ENCODE measurements around the gene OPA3.

OPA3 gene

DNA sequence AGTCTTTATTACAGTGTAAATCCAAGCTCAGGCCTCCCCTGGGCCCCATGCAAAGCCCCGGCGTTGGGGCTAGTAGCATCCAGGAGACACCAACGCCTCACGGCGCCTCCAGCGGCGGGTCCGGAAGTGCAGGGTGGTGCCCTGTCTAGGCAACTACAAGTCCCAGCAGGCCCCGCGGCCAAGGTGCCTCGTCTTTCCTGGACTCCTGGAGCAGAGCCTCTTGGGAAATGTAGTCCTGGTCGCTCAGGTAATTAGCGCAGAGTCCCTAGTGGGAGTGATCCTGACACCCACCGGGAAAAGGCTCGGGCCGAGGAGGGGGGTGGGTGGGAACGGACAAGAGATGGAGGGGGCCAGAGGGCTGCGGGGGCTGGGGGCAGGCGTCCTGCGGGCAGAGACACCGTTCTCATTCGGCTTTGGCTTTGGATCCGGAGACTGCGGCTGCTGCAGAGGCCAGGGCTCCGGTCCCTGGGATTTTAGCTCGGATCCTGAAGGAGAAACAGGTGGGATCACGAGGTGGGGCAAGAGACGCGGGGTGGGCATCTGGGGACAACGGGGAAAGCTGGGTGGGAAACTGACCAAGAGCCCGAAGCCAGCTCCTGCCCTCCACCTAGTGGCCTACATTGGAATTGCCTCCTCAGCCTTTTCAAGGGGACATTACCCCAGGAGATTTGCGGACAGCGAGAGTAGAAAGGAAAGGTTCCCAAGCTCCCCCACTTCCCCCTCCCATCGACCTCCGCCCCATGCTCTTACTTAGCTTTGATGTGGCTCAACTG, 99.1 kb downstream of the OPA3 start:
- CTCF ChIA-PET = interaction anchor here (0.6 to 7.5 kb wide), 61 partner anchors 10 to 331 kb away, joined by 3 to 99 read pairs (median 7); partner anchors contain the start of genes EML2, ERCC1, FOSB and GIPR
- peak; percentile 92 for DNase-seq (ENCODE audit: extremely low spot score)

DNA sequence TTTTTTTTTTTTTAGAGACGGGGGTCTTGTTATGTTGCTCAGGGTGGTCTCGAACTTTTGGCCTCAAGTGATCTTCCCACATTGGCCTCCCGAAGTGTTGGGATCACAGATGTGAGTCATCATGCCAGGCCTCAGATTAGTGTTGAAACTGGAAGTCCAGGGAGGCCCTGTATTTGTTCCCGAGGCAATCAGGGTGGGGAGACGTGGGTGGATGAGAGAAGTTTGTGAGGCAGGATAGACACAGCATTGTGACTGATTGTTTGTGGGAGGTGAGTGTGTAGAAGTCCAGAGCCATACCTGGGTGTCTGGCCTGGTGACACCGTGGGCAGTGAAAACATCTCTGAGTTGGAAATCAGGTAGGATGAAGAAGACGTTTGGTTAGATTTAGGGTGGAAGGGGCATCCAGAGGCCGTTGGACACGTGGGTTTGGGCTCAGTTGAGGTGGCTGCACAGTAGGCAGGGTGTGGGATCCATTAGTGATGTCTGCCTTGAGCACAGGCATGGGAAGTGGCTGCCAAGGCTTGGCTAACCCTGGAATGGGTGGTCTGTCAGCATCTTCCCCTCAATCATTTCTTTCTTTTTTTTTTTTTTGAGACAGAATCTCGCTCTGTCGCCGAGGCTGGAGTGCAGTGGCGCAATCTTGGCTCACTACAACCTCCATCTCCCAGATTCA, 100.2 kb downstream of the OPA3 start:
- ChIA-PET CTCF (interaction anchor here (0.6 to 7.5 kb wide), 49 partner anchors 9 to 332 kb away, joined by 3 to 99 read pairs (median 8); partner anchors contain the start of genes EML2, ERCC1, FOSB and GIPR), POLR2A (interaction anchor here (0.9 to 2.3 kb wide), 4 partner anchors 10 to 45 kb away, joined by 3 to 14 read pairs (median 3); partner anchors contain the start of gene FOSB)
- TF ChIP-seq, protein P1, sequence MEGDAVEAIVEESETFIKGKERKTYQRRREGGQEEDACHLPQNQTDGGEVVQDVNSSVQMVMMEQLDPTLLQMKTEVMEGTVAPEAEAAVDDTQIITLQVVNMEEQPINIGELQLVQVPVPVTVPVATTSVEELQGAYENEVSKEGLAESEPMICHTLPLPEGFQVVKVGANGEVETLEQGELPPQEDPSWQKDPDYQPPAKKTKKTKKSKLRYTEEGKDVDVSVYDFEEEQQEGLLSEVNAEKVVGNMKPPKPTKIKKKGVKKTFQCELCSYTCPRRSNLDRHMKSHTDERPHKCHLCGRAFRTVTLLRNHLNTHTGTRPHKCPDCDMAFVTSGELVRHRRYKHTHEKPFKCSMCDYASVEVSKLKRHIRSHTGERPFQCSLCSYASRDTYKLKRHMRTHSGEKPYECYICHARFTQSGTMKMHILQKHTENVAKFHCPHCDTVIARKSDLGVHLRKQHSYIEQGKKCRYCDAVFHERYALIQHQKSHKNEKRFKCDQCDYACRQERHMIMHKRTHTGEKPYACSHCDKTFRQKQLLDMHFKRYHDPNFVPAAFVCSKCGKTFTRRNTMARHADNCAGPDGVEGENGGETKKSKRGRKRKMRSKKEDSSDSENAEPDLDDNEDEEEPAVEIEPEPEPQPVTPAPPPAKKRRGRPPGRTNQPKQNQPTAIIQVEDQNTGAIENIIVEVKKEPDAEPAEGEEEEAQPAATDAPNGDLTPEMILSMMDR (IDR thresholded peaks at IDR 0.05; ENCODE audit: control extremely low read depth, extremely low read depth, low read depth, missing control alignments) = no peak
- no peak for DNase-seq (ENCODE audit: extremely low spot score)

More for the DNA sequence above, 99.1 kb downstream of the OPA3 start:
- POLR2A ChIA-PET = interaction anchor here (0.8 to 2.3 kb wide), 5 partner anchors 9 to 46 kb away, joined by 3 to 14 read pairs (median 3); partner anchors contain the start of gene FOSB
- TF ChIP-seq, protein P1 (IDR thresholded peaks at IDR 0.05; ENCODE audit: control extremely low read depth, extremely low read depth, low read depth, missing control alignments) = peak; percentile 91

DNA sequence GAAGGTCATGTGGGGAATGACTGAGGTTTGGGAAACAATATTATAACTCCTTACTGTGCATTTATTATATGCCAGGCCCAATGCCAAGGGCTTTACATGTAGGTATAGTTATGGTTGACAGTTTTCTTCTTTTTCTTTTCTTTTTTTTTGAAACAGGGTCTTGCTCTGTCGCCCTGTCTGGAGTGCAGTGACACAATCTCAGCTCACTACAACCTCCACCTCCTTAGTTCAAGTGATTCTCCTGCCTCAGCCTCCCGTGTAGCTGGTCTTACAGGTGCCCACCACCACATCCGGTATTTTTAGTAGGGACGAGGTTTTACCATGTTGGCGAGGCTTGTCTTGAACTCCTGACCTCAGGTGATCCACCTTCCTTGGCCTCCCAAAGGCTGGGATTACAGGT, 101.6 kb downstream of the OPA3 start:
- TF ChIP-seq, protein P1 (IDR thresholded peaks at IDR 0.05; ENCODE audit: control extremely low read depth, extremely low read depth, low read depth, missing control alignments) = no peak
- no peak for DNase-seq (ENCODE audit: extremely low spot score)
- ChIA-PET POLR2A (no interaction called here), CTCF (no interaction called here)

DNA sequence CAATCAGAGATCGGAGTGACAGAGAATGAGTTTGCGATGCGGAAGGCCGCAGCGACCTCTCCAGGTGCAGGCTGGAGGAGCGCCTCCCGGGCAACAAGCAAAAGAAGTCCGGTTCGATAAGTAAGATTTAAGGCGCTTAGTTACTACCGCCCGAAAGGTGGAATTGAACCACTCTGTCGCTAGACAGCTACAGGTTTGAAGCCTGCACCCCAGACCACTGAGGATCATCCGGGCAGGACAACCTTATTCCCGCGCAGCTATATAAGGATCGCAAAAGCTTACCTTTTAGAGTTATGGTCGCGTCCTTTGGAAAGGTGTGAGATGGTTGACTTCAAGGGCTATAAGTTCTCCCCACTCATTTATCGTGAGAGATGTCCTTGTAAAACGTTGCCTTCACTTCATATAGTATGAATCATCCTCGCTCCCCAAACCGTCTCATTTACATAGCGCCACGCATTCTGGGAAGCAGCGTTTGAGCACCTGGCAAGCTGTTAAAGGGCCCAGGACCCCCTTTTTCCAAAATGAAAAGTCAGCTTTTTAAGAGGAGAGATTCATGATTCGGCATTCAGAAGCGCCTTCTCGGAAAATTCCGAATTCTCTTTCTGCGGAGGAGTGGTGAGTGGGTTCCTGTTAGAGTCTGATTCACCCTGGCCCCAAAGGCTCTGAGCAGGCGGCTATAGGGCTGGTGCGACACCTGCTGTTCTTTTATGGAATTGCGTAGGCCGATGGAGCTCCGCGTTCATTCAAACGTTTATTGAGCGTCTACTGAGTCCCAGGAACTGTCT, 106.0 kb downstream of the OPA3 start:
- TF ChIP-seq, protein P1 (IDR thresholded peaks at IDR 0.05; ENCODE audit: control extremely low read depth, extremely low read depth, low read depth, missing control alignments) = peak; percentile 91
- DNase-seq (ENCODE audit: extremely low spot score) = peak; percentile 79
- ChIA-PET POLR2A (interaction anchor here (0.6 to 2.1 kb wide), 7 partner anchors 8 to 1394 kb away, joined by 3 to 25 read pairs (median 7); partner anchors contain the start of gene FOSB), CTCF (interaction anchor here (0.7 to 11.8 kb wide), 43 partner anchors 9 to 292 kb away, joined by 3 to 339 read pairs (median 8); partner anchors contain the start of genes ERCC1, FOSB, OPA3 and PPP1R13L)

DNA sequence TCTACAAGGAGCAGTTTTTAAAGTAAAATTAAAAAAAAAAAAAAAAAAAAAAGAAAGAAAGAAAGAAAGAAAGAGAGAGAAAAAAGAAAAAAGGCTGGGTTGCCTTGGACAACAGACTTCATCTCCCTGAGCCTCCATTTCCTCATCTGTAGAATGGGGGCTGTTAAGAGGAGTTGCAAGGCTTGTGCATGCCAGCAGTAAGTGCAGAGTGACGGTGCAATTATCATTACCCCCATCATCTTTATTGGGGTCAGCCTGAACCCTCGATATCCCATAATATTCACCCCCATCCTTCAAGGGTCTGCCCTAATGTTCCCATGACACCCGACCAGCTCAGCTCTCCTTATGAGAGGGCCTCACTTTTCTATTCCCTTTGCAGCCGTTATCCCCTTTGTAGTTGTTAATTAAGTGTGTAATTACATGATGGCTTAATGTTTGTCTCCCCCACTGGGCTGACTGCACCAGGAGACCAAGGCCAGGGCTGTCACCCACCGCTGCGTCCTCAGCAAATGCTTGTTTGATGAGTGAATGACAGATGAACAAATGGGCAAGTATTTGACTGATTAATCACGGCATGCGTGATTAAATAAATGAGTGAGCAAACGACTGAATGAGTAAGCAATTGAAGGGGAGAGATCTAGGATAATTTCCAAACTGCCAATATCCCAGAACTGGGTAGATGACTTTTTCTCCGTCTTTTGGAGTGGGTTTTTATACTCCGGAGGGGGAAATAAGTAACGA, 106.7 kb downstream of the OPA3 start:
- ChIA-PET CTCF (interaction anchor here (0.7 to 11.8 kb wide), 36 partner anchors 10 to 292 kb away, joined by 3 to 339 read pairs (median 10); partner anchors contain the start of genes ERCC1, FOSB, OPA3 and PPP1R13L), POLR2A (interaction anchor here (0.6 to 2.1 kb wide), 5 partner anchors 9 to 1395 kb away, joined by 3 to 25 read pairs (median 9); partner anchors contain the start of gene FOSB)
- DNase-seq (ENCODE audit: extremely low spot score) = no peak
- TF ChIP-seq, protein P1 (IDR thresholded peaks at IDR 0.05; ENCODE audit: control extremely low read depth, extremely low read depth, low read depth, missing control alignments) = no peak
